GM19240 (cell line): ENCODE measurements around the gene ZFP1.
"Not testable (repeated sequence)": the region's sequence is repeated elsewhere in the genome, so short reads cannot be mapped to it uniquely, and the experiment has no call there.

Source experiments
- DNase-seq: peaks from one replicate; pipeline ENCODE4 v3.0.0; 2011; ENCODE audit warnings: low spot score; ENCODE audit not compliant: insufficient read length

ZFP1 gene

DNA sequence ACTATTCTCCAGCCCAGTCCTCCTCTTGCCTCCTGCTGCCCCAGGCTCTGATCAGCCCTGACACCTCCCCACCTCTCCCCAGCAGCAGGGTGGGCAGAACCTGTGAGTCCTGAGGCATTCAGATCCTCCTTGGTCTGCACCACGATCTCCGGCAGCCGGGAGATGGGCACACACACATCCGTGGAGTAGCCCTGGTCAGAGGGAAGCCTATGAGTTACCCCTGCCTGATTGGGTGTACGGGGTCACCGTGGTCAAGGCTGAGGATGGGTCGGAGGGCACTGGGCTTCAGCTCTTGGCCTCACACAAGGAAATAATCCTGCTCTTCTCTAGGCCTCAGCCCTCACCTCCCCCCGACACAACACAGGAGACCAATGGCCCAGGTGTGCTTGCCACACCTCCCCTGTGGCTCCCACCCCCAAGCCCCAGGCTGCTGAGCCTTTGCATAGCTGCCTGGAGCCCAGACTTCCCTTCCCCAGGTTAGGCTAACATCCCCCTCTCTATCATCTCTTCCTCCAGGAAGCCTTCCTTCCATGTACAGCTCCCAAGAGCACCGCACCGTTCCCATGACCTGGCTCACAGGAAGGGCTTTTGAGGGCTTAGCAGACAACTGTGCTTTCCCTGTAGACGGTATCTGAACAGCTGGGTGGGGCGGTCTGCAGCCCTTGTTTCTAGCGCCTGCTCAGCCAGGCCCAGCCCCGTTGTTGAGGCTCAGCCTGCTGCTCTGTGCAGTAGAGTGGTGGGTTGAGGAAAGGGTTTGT is 35.4 kb upstream of the ZFP1 start:
- no peak for DNase-seq

DNA sequence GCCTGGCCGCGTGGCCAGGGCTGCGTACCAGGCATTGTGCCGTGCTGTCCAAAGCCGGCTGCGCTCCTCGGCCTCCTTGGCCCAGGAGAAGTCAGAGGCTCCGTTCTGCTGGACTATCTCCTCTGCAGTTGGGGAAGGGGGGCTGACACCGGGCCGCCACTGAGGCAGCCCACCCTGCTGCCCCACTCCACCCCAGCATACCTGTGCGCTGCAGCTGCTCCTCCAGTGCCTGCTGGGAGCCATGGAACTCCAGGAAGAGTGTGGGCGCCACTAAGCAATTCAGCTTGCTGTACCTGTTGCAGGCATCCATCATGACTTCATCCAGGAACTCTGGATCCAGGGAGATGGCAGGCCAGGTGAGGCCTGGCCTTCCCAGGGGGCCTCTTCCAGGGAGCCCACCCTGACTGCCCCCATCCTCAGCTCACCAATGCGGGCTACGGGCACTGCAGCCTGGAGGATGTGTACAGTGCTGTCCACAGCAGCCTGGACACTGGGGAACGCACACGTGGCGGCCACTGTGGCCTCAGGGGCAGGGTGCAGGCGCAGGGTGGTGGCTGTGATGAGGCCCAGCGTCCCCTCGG is 34.7 kb upstream of the ZFP1 start:
- DNase-seq: no peak

- DNase-seq: no peak
These were observed 34.0 kb upstream of the ZFP1 start for GRCh38 chr16:75114179-75114945.

GRCh38 chr16:75114946-75115825 is 33.1 kb upstream of the ZFP1 start:
- no peak for DNase-seq

DNA sequence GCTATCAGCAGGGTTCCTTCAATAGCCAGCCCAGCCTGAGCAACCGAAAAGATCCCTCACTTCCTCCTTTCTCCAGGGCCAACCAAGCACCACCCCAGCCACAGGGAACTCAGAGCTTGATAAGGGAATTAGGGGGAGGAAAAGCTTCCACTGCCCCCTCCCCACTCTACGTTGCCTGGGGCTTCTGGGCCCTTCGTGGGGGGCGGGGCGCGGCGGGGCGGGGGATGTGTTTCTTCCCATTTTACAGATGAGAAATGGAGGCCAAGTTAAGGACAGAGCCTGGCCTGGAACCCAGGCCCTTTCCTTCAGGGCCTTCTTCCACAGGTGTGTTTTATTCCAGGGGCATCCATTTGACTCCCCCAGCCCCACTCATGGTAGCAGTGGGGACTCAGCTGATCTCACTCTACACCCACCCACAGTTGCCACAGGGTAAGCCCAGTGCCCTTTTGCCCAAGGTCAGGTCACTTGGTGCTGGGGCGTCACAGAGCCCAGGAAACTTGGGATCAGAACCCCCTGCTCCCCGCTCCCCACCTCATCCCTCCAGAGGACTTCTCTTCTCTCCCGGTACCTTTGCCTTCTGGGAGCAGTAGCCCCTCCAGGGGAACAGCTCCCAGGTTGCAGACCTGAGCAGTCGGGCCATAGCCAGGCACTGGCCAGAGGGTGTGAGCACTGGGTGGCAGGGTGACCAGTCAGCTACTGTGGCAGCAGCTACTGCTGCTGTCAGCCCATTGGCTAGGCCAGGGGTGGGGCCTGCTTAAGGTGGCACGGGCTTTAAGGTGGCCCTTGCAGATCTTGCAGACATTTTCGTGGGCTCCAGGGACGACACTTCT is 32.0 kb upstream of the ZFP1 start, which contains the start of gene LDHD:
LDHD (minus strand) TSS at position 700 of the 830 bp plus-strand sequence; CDS start at position 640, 60 bp downstream.
- no peak for DNase-seq

DNA sequence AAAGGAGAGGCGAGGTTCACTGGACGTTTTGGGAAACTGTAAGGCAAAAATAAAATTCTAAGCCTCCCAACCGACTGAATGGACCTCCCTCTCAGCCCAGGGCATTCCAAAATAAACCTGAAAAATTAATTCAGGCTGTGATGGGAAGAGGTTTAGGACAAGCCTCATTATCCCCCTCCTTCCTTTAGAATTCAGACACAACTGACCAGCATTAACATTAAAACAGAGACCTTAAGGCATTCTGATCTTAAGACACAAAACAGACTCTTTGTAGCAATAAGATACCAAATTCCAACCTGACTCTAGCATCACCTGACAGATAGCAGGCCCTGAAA is 31.4 kb upstream of the ZFP1 start:
- DNase-seq: no peak

DNA sequence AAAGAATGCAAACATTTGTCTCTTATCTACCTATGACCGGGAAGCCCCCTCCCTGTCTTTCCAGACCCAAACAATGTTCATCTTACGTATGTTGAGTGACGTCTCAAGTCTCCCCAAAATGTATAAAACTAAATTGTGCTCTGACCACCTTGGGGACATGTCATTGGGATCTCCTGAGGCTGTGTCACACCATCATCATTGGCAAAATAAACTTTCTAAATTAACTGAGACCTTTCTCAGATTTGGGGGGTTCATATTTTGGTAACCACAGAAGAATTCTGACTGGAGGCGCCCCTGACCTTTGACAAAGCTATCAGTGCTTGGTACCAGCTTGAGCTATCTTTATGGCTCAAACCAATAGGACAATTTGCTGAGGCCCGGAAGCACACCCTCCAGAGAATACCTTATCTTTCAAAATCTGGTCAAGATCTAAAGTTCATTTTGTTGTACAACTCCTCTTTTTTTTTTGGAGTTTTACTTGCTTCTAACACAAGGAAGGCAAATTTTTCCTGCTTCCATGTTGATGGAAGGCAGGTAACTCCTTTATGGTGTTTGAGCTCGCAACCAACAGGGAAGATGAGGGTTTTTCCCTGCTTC is 29.3 kb upstream of the ZFP1 start:
- no peak for DNase-seq

GRCh38 chr16:75120253-75120652 is 28.1 kb upstream of the ZFP1 start:
- DNase-seq: no peak

GRCh38 chr16:75121949-75122568 is 26.3 kb upstream of the ZFP1 start:
- no peak for DNase-seq

DNA sequence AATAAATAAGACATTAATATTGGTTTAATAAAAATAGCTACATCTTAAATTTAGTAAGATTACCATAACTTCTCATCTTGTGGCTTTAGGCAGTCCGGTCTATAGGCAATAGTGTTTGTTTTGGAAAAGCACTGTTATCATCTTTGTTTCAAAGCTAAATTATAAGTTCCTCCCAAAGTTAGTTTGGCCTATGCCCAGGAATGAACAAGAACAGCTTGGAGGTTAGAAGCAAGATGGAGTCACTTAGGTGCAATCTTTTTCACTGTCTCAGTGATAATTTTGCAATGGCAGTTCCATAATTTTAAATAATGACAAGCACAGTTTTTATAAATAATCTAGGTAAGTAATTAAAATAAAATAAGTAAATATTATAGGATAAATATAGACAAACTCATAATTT is 25.7 kb upstream of the ZFP1 start:
- DNase-seq: no peak

DNA sequence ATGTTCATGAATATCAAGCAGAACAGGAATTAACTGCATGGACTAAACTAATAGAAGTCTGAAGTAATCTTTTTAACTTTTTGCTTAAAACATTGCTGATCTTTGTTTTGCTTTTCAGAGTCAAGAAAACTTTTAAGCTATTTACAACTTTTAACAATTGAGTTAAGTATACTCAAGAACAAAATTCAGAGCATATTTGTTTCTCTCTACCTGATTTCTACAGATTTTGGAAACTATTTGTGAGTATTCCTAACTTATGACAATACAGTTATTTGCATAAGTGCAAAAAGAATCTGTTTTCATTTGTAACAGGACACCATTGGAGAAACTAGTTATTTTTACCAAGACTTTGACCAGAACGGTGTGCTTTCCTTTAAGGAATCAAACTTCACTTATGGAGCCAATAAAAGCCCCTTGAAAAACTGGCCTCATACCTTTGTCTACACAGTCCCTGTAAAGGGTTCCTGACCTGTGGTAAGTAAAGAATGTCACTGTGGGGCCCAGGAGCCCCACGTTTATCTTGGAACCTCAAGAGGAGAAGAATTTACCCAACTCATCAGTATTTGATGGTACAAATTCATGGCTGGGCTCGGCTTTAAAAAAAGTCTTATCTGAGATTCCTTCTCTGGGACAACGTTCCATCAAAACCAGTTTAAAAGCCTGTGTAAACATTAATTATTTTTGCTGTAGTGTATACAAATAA is 20.5 kb upstream of the ZFP1 start:
- DNase-seq: no peak

DNA sequence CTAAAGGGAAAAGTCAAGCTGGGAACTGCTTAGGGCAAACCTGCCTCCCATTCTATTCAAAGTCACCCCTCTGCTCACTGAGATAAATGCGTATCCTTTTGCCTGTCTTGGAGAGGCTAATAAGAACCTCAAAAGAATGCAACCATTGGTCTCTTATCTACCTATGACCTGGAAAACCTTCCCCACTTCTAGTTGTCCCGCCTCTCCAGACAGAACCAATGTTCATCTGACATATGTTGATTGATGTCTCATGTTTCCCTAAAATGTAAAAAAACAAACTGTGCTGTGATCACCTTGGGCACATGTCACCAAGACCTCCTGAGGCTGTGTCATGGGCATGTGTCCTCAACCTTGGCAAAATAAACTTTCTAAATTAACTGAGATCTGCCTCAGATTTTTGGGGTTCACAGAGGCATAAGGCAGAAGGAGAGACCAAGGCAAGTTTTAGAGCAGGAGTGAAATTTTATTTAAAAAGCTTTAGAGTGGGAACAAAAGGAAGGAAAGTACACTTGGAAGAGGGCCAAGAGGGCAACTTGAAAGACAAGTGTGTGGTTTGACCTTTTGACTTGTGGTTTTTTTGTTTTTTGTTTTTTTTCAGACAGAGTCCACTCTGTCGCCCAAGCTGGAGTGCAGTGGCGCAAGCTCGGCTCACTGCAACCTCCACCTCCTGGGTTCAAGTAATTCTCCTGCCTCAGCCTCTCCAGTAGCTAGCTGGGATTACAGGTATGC is 18.7 kb upstream of the ZFP1 start:
- not testable (repeated sequence) for DNase-seq

DNA sequence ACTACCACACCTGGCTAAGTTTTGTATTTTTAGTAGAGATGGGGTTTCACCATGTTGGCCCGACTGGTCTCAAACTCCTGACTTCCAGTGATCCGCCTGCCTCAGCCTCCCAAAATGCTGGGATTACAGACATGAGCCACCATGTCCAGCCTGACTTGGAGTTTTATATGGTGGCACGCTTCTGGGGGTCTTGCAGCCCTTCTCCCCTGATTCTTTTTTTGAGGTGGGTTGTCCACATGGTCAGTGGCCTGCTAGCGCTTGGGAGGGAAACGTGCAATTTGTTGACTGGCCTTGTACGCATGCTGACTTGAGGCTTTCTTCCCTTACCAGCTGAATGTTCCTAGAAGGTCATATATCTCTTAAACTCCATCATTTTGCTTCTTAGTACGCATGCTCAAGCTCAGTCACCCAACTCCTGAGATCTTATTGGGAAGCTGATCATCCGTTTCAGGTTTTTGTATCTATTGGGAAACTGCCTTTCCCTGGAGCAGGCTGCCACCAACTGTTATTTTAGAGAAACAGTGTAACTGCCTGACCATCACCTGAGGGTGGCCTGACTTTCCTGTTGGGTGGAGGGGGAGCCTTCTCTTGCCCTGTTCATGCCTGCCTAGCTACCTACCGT is 18.1 kb upstream of the ZFP1 start:
- DNase-seq: no peak

- no peak for DNase-seq
These were observed 17.2 kb upstream of the ZFP1 start for GRCh38 chr16:75131081-75131480.

GRCh38 chr16:75138233-75138632 is 10.1 kb upstream of the ZFP1 start:
- DNase-seq: no peak

- no peak for DNase-seq
These were observed 9.7 kb upstream of the ZFP1 start for GRCh38 chr16:75138636-75139035.

DNA sequence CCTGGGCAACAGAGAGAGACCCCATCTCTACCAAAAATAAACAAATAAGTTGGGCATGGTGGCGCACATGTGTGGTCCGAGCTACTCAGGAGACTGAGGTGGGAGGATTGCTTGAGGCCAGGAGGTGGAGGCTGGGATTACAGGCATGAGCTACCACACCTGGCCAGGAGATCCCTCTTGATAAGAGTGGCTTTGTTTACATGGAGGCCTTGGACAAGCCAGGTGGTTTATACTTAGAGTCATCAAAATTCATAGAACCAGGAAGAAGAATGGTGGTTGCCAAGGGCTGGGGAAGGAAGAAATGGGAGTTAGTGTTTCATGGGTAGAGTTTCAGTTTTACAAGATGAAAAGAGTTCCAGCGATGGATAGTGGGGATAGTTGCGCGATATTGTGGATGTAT is 8.8 kb upstream of the ZFP1 start:
- DNase-seq: no peak

DNA sequence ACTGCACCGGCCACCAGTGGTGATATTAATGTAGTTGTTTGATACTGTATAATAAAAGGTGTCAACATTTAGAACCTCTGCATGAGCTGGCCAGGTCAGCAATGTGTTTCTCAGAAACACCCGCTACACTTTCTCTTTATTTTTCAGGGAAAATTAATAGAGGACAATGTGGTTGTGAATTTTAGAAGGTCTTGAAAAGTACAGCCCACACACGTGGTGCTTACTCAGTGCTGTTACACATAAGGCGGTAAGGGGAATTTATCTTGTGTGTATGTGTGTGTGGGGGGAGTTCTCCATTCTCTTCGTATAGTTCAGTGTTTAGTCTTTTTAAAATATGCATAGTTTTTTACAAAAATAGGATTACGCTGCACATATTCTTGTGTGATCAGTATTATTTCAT is 4.4 kb upstream of the ZFP1 start:
- DNase-seq: no peak
